IMR-90 (cell line): ENCODE results near the gene MCTP1. TPM values are rescaled to one million over a fixed set of nuclear protein-coding genes. Genes with fewer than 3 reads are reported as not detected.

Experiments
- ATAC-seq: fragments of 200-7000 bp; cut with Tn5 transposase; 2 replicates; pipeline ENCODE4 v1.9.1; 2020; ENCODE audit warnings: low read depth, mild to moderate bottlenecking, moderate library complexity
- BruUV-seq: library from RNA; stranded (reverse); fragments of 400-500 nt; replicated peaks from 2 replicates; lab custom pipeline; 2021; lab: Mats Ljungman, UMichigan
- CTCF ChIA-PET: fragments of 300-600 bp; formaldehyde crosslinking; extraction: SDS; loops from one replicate; lab custom pipeline; 2021; ENCODE audit warnings: antibody characterized with exemption; lab: Yijun Ruan, JAX
- POLR2A ChIA-PET: fragments of 300-600 bp; sonication (Branson Sonifier 250); formaldehyde crosslinking; loops from one replicate; lab custom pipeline; 2022; ENCODE audit warnings: antibody characterized with exemption; ENCODE audit not compliant: unreplicated experiment; lab: Charles Lee
- DNase-seq: peaks from one replicate; pipeline ENCODE4 v3.0.0; 2013
- H2AFZ ChIP-seq: replicated peaks from 2 replicates; pipeline ENCODE3; 2013; ENCODE audit warnings: low read length, mild to moderate bottlenecking; ENCODE audit not compliant: poor library complexity
- H2AK5ac ChIP-seq: 2 replicates; pipeline ENCODE4 v1.6.1; 2013; ENCODE audit warnings: low read depth, low read length, inconsistent platforms
- H2AK9ac ChIP-seq: replicated peaks from 2 replicates; pipeline ENCODE3; 2013; ENCODE audit warnings: mild to moderate bottlenecking, low read depth, low read length, moderate library complexity; ENCODE audit not compliant: poor library complexity
- H2BK120ac ChIP-seq: 2 replicates; pipeline ENCODE4 v1.6.1; 2013; ENCODE audit warnings: low read depth, low read length, inconsistent platforms
- H2BK15ac ChIP-seq: 3 replicates; pipeline ENCODE4 v1.6.1; 2013; ENCODE audit warnings: low read depth, low read length, inconsistent platforms
- H2BK20ac ChIP-seq: 2 replicates; pipeline ENCODE4 v1.6.1; 2013; ENCODE audit warnings: low read depth, mild to moderate bottlenecking, inconsistent platforms, low read length, moderate library complexity
- H2BK5ac ChIP-seq: 2 replicates; pipeline ENCODE4 v1.6.1; 2013; ENCODE audit warnings: mild to moderate bottlenecking, low read depth, low read length, inconsistent platforms; ENCODE audit not compliant: poor library complexity, severe bottlenecking
- H3K14ac ChIP-seq: replicated peaks from 2 replicates; pipeline ENCODE4 v1.6.1; 2013; ENCODE audit warnings: low read depth, low read length, inconsistent platforms
- H3K18ac ChIP-seq: 2 replicates; pipeline ENCODE4 v1.6.1; 2013; ENCODE audit warnings: low read depth, low read length, control low read depth
- H3K23ac ChIP-seq: 2 replicates; pipeline ENCODE4 v1.6.1; 2013; ENCODE audit warnings: low read depth, low read length, inconsistent platforms
- H3K27ac ChIP-seq: 2 replicates; pipeline ENCODE4 v1.5.1; 2013; ENCODE audit warnings: mild to moderate bottlenecking, control low read depth, low read length; ENCODE audit not compliant: insufficient read depth
- H3K27me3 ChIP-seq: 2 replicates; pipeline ENCODE4 v1.6.1; 2013; ENCODE audit warnings: low read length; ENCODE audit not compliant: control insufficient read depth, insufficient read depth
- H3K36me3 ChIP-seq: 2 replicates; pipeline ENCODE4 v1.6.1; 2013; ENCODE audit warnings: low read length, mixed read lengths; ENCODE audit not compliant: control insufficient read depth, insufficient read depth
- H3K4ac ChIP-seq: 2 replicates; pipeline ENCODE4 v1.6.1; 2013; ENCODE audit warnings: low read depth, low read length, inconsistent platforms
- H3K4me1 ChIP-seq: 2 replicates; pipeline ENCODE4 v1.6.1; 2013; ENCODE audit warnings: low read length, mixed read lengths; ENCODE audit not compliant: control insufficient read depth, insufficient read depth
- H3K4me2 ChIP-seq: 2 replicates; pipeline ENCODE4 v1.6.1; 2013; ENCODE audit warnings: low read depth, mild to moderate bottlenecking, control low read depth, low read length, moderate library complexity
- H3K4me3 ChIP-seq: 2 replicates; pipeline ENCODE4 v1.5.1; 2013; ENCODE audit warnings: low read depth, mild to moderate bottlenecking, control low read depth, low read length, moderate library complexity; ENCODE audit not compliant: insufficient read depth
- H3K56ac ChIP-seq: 2 replicates; pipeline ENCODE4 v1.6.1; 2013; ENCODE audit warnings: low read length, inconsistent platforms; ENCODE audit not compliant: insufficient read depth; ENCODE audit errors: extremely low read depth
- H3K79me1 ChIP-seq, 2 experiments: 2 replicates each; pipeline ENCODE4 v1.6.1; 2013; ENCODE audit warnings: low read length in 2 of 2, inconsistent platforms in 1 of 2, low read depth in 1 of 2
- H3K9ac ChIP-seq: 2 replicates; pipeline ENCODE4 v1.6.1; 2013; ENCODE audit warnings: low read depth, low read length, control low read depth
- H3K9me1 ChIP-seq: 2 replicates; pipeline ENCODE4 v1.6.1; 2013; ENCODE audit warnings: low read length, inconsistent platforms; ENCODE audit not compliant: insufficient read depth
- H3K9me3 ChIP-seq: 2 replicates; pipeline ENCODE4 v1.6.1; 2013; ENCODE audit warnings: low read length; ENCODE audit not compliant: control insufficient read depth, insufficient read depth
- H4K20me1 ChIP-seq: 2 replicates; pipeline ENCODE4 v1.6.1; 2013; ENCODE audit warnings: low read length, inconsistent platforms; ENCODE audit not compliant: insufficient read depth
- H4K5ac ChIP-seq: 2 replicates; pipeline ENCODE4 v1.6.1; 2013; ENCODE audit warnings: mild to moderate bottlenecking, low read depth, low read length, control low read depth
- H4K8ac ChIP-seq, 2 experiments: 2 replicates each; pipeline ENCODE4 v1.6.1; 2013; ENCODE audit warnings: low read depth in 2 of 2, low read length in 2 of 2, control low read depth in 1 of 2, inconsistent platforms in 1 of 2
- H4K91ac ChIP-seq: 2 replicates; pipeline ENCODE4 v1.6.1; 2013; ENCODE audit warnings: low read depth, low read length, inconsistent platforms; ENCODE audit not compliant: insufficient read depth
- BHLHE40 ChIP-seq: fragments of 150-350 bp; IDR thresholded peaks from 2 replicates; pipeline ENCODE4 v1.6.1; 2016; ENCODE audit warnings: mild to moderate bottlenecking, low read depth, low read length
- ELK1 ChIP-seq: fragments of 150-350 bp; IDR thresholded peaks from 2 replicates; pipeline ENCODE4 v1.6.1; 2016; ENCODE audit warnings: low read depth, mild to moderate bottlenecking, low read length, moderate library complexity, borderline replicate concordance
- FOS ChIP-seq: fragments of 150-350 bp; IDR thresholded peaks from 2 replicates; pipeline ENCODE4 v1.6.1; 2016; ENCODE audit warnings: low read depth, low read length
- MAFK ChIP-seq: IDR thresholded peaks from 2 replicates; pipeline ENCODE4 v1.6.1; 2012; ENCODE audit warnings: low read depth, low read length, improper control_type of control experiment
- MAZ ChIP-seq: IDR thresholded peaks from 2 replicates; pipeline ENCODE4 v1.6.1; 2012; ENCODE audit warnings: low read depth, mild to moderate bottlenecking, low read length, improper control_type of control experiment, moderate library complexity, borderline replicate concordance
- MXI1 ChIP-seq: IDR thresholded peaks from 2 replicates; pipeline ENCODE4 v1.6.1; 2012; ENCODE audit warnings: low read depth, mild to moderate bottlenecking, low read length, moderate library complexity, borderline replicate concordance
- RAD21 ChIP-seq: IDR thresholded peaks from 2 replicates; pipeline ENCODE4 v1.6.1; 2012; ENCODE audit warnings: low read length, improper control_type of control experiment
- RFX5 ChIP-seq: IDR thresholded peaks from 2 replicates; pipeline ENCODE4 v1.8.0; 2012; ENCODE audit warnings: low read depth, mild to moderate bottlenecking, low read length, moderate library complexity
- SMC3 ChIP-seq: fragments of 150-350 bp; IDR thresholded peaks from 2 replicates; pipeline ENCODE4 v1.6.1; 2016; ENCODE audit warnings: low read depth, mild to moderate bottlenecking, antibody characterized with exemption, low read length, moderate library complexity
- WGBS, 2 experiments: methylation state at CpG; one replicate each; pipeline versions ENCODE4 v1.1.5 to v1.1.7; 2013; ENCODE audit warnings: missing lambda C conversion rate in 2 of 2; ENCODE audit not compliant: insufficient read length in 1 of 2; ENCODE audit errors: extremely low coverage in 2 of 2; 5-methylcytosine and 5-hydroxymethylcytosine counted together
- dilution Hi-C: fragments of 300-500 bp; cut with HindIII; formaldehyde crosslinking; loops from one replicate; pipeline ENCODE4 v1.14.3; 2018; ENCODE audit warnings: low sequenced_read_pairs; ENCODE audit not compliant: unreplicated experiment
- in situ Hi-C: fragments of 300-500 bp; cut with MboI; formaldehyde crosslinking; loops from 3 replicates; pipeline ENCODE4 v1.14.3; 2019; ENCODE audit warnings: low sequenced_read_pairs, inconsistent platforms, mixed read lengths
- intact Hi-C: fragments of 100-400 bp; cut with micrococcal nuclease; formaldehyde crosslinking; loops from 2 replicates; pipeline ENCODE4 v1.10.0; 2022
- polyA plus RNA-seq, 3 experiments: library from polyadenylated mRNA; depleted of rRNA; stranded (reverse); fragments of >200 nt; gene quantifications; 2 replicates each; pipeline ENCODE4 v1.2.3, GENCODE V29; 2012; ENCODE audit warnings: low replicate concordance in 1 of 3
- total RNA-seq: library from RNA; depleted of rRNA; stranded (reverse); fragments of >200 nt; gene quantifications from 2 replicates; pipeline ENCODE4 v1.2.3, GENCODE V29; 2012
- TF ChIP-seq, protein P1 (sequence below): conservative IDR thresholded peaks from 2 replicates; pipeline ENCODE4 v1.5.1; 2012; ENCODE audit warnings: mild to moderate bottlenecking, low read depth, low read length, improper control_type of control experiment
- TF ChIP-seq, protein P2 (sequence below): fragments of 150-350 bp; IDR thresholded peaks from 2 replicates; pipeline ENCODE4 v1.6.1; 2017; ENCODE audit warnings: mild to moderate bottlenecking, antibody characterized with exemption, low read length, low read depth

The MCTP1 gene
- total and polyA plus RNA-seq, 2 of the 4 experiments (the other 2 are of a cell fraction): 0.21 TPM; not detected in 1

- CTCF ChIA-PET: no interaction called here
- Histone ChIP-seq H3K79me1 (no peaks in the 10 kb centered on the region), H3K36me3 (no peaks in the 10 kb centered on the region), H2BK15ac (no peak overlapping the region), H3K9ac (no peak overlapping the region), H4K91ac (no peak overlapping the region), H3K4ac (no peak overlapping the region), H3K9me1 (no peaks in the 10 kb centered on the region), H3K27ac (no peak overlapping the region), H4K8ac (no peak overlapping the region), H3K14ac (no peak overlapping the region), H4K20me1 (no peaks in the 10 kb centered on the region), H2BK5ac (no peak overlapping the region), H4K5ac (no peak overlapping the region), H2BK20ac (no peak overlapping the region), H3K18ac (no peak overlapping the region), H3K4me2 (no peak overlapping the region), H3K9me3 (no peaks in the 10 kb centered on the region), H2AK5ac (no peak overlapping the region), H3K4me3 (no peak overlapping the region), H2BK120ac (no peak overlapping the region), H3K4me1 (no peaks in the 10 kb centered on the region), H3K23ac (no peak overlapping the region), H2AK9ac (no peak overlapping the region), H3K56ac (no peak overlapping the region), H2AFZ (no peak overlapping the region), H3K27me3 (no peaks in the 10 kb centered on the region)
- no TSS peak for BruUV-seq
- ATAC-seq: no peak
- dilution Hi-C loops (no loop called here), in situ Hi-C loops (no loop called here), intact Hi-C loops (loop anchor here (5.0 to 10.0 kb wide), 2 partner anchors 938 to 1266 kb away; no protein-coding TSS in a partner anchor)
- DNase-seq: no peak
- no CpG with 5 or more reads among the region's 2 CpGs for WGBS, 2 experiments
- POLR2A ChIA-PET: no interaction called here
- TF ChIP-seq SMC3 (no peak), FOS (no peak), BHLHE40 (no peak), ELK1 (no peak), MXI1 (no peak), MAFK (no peak), MAZ (no peak), RFX5 (no peak), RAD21 (no peak)
- TF ChIP-seq, protein P1, sequence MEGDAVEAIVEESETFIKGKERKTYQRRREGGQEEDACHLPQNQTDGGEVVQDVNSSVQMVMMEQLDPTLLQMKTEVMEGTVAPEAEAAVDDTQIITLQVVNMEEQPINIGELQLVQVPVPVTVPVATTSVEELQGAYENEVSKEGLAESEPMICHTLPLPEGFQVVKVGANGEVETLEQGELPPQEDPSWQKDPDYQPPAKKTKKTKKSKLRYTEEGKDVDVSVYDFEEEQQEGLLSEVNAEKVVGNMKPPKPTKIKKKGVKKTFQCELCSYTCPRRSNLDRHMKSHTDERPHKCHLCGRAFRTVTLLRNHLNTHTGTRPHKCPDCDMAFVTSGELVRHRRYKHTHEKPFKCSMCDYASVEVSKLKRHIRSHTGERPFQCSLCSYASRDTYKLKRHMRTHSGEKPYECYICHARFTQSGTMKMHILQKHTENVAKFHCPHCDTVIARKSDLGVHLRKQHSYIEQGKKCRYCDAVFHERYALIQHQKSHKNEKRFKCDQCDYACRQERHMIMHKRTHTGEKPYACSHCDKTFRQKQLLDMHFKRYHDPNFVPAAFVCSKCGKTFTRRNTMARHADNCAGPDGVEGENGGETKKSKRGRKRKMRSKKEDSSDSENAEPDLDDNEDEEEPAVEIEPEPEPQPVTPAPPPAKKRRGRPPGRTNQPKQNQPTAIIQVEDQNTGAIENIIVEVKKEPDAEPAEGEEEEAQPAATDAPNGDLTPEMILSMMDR: no peak
- TF ChIP-seq, protein P2, sequence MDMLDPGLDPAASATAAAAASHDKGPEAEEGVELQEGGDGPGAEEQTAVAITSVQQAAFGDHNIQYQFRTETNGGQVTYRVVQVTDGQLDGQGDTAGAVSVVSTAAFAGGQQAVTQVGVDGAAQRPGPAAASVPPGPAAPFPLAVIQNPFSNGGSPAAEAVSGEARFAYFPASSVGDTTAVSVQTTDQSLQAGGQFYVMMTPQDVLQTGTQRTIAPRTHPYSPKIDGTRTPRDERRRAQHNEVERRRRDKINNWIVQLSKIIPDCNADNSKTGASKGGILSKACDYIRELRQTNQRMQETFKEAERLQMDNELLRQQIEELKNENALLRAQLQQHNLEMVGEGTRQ: no peak
Measured at GRCh38 chr5:94853120-94853519, 431.8 kb downstream of the MCTP1 start.
